SW 1271 (cell line): Measurements from ENCODE around the gene THEMIS.

ENCODE experiments used
- DNase-seq, 2 experiments: peaks; one replicate each; lab custom pipeline; 2025; lab: John Stamatoyannopoulos, UW

THEMIS gene

DNA sequence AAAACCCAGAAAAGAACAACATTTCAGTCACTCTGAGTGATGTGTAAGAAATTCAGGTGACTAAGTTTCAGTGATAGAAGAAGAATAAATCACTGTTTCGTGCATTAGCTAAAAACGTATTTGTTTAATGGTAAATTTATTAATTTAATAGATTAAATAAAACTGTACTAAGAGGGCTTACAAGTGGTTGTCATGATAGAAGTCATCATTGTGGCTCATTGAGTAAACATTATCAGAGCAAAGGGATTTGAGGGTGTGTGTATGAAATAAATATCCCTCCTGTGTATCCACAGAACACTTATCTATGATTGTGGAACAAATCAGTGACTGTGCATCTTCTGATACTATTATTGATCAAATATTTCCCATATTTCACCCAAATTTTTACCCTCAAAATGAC, 40.1 kb downstream of the THEMIS start:
- DNase-seq, result no peak

DNA sequence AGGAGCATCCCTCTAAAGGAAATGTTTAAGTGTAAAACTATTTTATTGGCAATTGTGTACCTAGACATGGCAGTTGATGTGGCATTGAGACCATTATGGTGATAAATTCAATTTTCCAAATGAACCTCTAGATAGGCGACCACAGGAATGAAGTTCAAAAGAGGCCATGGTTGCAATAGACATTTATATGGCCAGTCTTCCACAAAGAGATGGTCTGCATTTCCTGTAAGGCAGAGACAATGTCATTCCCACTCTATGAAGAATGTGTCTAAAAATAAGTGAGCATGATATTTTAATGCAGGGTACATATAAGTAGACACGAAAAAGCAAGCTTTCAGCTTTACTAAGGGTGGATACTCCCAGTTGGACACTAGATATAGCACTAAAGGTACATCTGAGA, 40.9 kb downstream of the THEMIS start:
- no peak for DNase-seq

DNA sequence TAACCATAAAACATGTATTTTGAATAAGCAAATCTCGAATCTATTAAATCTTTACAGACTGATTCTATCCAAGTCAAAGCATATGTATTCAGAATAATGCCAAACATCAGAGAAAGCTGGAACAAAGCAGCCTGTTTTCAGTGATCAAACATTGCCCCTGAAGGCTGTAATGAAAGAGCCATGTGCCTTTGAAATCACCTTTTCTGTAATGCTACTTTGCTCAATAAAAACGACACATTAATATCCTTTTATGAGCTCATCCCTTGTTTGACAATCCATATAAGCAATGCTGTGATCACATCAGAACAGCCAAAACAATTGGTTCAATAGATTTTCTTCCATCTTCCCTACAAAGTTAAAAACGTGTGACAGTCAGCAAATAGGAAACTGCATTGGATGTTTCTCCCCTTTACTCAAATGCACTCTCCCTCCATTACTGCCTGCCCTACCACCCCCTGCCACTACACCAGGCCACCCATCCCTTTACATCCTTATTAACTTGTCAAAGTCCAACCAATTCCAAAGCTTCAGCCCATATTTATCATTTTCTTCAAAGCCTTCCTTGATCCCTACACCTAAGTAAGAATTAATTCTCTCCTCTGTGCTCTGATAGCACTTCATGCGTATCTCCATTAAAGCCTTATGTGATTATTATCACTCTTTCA, 42.0 kb downstream of the THEMIS start:
- no peak for DNase-seq

DNA sequence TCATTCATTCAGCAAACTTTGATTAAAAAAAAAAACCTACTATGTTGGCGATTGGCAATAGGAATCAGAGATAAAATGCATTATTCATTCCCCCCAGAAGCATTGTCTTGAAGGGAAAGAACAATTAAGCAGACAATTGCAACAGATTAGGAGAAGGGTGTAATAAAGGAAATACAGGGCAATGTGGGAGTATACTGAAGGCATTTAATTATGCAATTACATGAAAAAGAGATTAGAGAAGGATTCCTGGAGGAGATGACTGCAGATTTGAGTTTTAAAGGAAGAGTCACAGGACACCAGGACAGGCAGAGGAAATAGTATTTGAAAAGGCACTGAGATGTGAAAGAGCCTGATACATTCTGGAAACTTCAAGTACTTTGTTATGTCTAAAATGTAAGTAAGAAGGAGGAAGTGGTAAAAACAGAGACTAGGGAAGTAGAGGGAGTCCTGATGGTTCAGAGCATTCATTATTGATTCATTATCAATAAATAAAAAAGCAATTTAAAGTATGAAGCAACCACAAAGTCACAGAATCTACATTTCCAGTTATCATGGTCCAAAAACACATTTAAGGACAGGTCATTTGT, 43.7 kb downstream of the THEMIS start:
- DNase-seq, result no peak

DNA sequence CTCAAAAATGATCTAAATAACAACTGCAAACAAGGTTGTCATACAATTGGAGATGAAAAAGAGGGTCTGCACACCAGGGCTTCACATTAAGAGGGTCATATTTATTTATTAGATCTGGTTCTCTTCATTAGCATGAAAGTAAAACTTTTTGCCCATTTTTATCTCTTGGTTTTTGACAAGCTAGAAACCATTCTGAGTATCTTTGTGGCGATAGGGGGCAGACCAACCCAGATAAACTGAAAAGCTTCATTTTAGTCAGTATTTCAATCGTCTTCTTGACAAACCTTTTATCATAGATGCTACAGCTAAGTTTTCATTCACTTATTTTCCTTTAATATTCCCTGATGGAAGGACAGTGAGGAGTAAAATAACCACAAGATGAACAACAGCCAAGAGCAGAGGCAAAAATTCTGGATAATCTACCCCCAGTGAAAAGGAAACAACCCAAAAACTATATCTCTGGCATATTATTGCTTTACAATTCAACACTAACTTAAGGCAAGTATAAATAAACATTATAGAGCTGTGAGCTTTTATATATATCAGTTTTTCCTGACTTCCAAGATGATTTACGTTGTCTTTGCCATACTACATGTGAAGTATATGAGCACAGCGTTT, 45.2 kb downstream of the THEMIS start:
- peak in 1 of 2 experiments; percentile 27 for DNase-seq

DNA sequence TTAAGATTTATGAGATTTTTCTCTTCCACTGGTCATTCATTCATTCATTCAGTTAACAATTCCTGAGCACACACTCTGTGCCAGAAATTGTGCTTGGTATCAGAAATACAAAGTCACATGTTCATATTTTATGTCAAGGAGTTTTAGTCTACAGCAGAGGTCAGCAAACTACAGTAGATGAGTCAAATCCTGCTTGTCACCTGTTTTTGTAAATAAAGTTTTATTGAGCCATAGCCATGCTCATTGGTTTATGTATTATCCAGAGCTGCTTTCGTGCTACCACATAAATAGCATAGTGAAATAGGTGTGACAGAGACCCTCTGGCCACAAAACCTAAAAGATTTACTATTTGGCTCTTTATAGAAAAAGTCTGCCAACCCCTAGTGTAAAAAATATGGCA, 46.8 kb downstream of the THEMIS start:
- DNase-seq, result no peak

DNA sequence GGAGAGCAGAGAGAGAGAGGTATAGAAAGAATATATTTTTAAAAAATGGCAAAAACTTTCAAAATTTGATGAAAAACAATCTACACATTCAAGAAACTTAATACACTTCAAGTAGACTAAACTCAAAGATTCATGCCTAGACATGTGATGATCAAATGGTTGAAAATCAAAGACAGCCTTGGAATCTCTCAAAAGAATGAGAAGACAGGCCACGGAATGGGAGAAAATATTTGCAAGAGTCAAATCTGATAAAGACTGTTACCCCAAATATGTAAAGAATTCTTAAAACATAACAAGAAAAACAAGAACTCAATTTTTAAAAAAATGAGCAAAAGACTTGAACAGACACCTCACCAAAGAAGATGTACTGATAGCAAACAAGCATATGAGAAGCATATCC, 49.7 kb downstream of the THEMIS start:
- DNase-seq, result no peak

DNA sequence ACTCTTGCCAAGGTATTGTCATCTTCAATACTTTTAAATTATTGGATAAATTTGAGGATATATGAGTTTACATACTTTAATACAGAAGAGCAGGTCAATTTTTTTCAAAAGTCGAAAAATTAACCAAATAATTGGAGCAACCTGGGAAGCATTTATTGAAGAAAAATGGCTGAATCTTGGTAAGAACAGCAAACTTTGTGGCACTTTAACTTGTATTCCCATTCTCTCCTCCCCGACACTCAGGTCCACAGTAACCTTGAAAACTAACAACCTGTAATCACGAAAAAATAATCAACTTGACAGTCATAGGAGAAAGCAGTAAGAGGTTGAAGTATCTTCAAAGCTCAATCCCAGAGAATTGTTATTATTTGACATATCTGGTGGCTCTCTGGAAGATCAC, 55.6 kb downstream of the THEMIS start:
- DNase-seq, result no peak

DNA sequence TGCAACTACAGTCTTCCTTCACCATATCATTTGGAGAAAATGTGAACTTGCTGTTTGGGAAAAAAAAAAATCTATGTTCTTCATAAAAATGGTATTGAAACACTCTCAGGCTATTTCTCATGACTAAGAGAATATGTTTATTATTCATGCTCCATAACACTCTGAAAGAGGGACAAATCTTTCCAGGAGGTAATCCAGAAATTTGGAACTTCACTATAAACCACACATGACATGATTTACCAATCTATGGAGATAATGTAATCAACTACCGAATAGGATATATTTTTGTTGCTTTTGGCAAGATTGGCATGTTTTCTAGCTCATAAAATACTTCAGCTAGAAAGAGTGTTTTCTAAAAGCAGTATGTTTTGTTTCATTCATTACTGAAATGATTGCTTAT, 56.3 kb downstream of the THEMIS start:
- DNase-seq, result no peak

DNA sequence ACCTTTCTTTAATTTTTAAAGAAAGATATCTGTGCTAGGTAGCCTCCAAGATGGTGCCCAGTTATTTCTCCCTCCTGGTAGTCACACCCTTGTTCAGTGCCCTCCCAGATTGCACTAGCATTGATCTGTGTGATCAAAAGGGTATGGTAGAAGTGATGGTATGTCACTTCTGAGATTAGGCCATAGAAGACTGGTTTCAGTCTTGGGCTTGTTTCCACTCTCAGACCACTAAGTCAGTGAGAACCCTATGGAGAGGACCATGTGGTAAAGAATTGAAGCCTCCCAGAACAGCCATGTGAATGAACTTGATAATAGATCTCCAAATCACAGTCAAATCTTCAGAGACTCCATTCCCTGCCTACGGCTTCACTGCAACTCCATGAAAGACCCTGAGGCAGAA, 57.3 kb downstream of the THEMIS start:
- no peak for DNase-seq

DNA sequence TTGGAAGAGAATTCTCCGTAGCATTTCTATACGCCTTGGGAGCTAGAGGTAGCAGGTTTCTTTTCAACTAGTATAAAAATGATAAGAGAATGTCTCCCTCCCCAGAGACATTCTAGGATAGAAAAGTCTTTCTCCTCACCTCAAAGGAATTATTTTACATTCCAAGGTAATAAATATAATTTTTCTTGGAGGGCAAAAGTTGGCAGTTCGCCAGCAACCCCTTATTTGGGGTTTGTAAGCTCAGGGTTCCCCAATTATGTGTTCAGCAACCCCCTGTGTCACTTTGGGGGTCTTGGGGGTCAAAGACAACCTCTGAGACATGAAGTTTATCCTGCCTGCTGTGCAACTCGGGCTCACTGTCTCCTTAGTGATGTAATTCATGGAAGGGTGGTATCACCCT, 58.3 kb downstream of the THEMIS start:
- no peak for DNase-seq

DNA sequence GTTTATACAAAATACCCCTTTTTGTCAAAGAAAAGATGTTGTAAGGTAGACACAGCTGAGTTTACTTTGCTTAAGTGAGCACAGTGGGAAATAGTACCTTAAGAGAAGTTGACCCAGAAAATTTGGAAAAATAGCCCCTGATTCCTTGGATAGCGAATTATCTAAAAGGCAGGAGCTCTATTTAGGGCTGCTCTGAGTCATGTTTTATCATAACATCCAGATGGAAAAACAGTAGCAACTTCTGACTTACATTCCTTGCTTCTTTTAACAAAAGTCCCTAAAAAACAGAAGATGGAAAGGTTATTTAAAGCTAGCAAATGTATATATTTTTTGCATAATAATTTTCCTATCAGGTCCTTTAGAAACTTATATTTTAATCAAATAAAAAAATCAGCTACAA, 59.0 kb downstream of the THEMIS start:
- no peak for DNase-seq

DNA sequence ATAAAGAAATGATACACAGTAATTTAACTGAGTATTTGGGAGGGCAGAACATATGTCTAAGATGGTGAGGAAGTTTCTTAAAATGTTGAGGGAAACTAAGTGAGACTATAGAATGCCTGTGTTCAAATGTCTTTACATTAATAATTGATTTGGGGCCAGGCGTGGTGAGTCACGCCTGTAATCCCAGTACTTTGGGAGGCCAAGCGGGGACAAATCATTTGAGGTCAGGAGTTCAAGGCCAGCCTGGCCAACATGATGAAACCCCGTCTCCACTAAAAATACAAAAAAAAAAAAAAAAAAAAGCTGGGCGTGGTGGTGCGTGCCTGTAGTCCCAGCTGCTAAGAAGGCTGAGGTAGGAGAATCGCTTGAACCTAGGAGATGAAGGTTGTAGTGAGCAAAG, 66.7 kb downstream of the THEMIS start:
- DNase-seq, result no peak

DNA sequence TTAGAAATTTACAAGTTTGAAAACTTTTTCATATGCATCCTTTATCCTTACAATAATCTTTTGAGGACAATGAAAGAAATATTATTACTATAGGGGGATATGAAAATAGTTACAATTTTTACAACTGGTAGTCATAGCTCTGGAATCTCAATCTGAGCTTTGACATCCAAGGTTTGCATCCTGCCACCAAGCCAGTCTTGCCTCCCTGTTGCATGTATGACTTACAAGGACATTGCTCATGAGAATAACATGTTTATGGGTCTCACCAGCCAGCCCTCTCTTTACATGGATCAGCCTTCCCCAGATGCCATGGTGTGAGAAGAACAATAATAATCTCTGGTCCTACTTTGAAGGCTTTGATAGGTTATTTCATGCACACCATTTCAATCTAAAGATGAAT, 67.5 kb downstream of the THEMIS start:
- no peak for DNase-seq

DNA sequence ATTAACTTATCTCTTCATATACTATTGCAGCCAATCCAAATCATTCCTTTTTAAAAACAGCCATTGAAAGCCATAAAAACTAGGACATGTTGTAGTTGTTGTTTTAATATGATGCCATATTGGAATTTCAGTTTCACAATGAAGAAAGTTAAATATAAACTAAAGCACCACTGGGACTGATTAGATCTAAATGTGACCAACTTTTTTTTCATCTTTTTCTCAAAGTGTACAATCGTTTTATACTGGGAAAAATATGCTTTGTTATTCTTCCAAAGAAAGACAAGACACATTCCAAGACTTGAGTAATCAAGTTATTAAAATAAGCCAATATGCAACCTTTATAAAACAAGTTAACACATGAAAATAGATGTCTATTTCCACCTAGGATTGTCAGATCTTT, 68.5 kb downstream of the THEMIS start:
- DNase-seq, result no peak

DNA sequence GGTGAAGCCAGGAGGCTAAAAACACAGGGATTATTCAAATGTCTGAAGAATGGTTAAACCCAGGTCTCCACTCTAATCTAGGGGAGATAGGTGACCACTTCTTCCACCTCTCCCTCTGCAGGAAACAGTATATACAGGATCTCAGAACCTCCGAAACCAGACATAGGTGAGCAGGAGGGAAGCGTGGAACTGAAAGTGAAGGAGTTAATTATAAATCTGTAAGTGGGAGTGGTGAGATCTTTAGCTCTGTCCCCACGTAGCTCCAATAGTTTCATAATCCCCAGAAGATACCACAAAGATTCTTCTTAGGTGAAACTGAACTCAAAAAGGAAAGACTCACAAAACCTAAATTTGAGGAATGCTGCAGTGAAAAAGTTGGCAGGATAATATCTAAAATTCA, 76.8 kb downstream of the THEMIS start:
- DNase-seq, result no peak

DNA sequence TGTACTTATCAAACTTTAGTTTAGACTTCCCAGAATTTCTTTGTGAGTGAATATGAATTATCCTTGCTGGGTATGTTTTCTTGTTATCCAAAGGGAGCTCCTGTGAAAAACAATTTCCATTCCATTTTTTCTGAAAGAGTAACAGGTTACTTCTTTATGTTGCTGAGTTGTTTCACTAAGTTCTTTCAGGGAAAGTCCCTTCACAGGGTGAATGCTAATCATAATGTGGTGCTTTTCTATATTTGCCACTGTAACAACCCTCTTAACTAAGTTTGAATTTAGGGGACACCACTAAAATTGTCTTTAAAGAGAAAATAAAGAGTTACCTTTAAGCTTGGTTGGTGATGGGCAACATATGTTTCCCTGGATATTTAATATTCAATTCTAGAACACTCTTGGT, 79.4 kb downstream of the THEMIS start:
- DNase-seq, result no peak

DNA sequence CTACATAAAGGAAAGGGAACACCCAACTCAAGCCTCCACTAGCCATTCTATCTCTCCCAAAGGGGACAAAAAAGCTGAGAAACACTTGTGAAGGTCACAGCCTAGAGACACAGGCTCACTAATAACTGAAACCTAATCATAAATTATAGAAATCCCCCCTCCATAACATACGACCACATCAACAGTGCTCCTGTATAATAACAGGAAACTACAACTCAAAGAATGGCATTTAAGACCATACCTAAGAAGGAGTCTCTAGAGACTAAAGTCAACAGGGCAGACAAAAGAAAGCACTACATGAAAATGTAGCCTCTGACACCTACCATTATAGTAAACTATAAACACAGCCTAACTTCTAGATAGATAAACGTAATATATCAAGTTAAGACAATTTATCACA, 82.7 kb downstream of the THEMIS start:
- DNase-seq, result no peak

DNA sequence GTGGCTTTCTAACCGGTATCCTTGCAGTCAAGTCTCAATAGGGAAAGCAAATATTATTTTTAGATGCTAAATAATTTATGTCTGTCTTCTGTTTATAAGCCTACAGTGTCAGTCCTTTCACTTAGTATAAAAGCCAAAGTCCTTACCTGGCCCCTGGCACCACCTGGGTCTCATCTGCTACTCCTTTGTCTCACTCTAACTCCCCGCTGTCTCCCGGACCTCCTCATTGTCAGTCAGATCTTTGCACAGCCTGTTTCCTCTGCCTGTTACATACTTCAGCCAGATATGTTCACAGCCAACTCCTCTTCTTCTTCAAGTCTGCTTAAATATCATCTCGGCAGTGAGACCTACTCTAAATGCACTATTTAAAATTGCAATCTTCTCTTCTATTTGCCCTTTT, 84.2 kb downstream of the THEMIS start:
- no peak for DNase-seq

DNA sequence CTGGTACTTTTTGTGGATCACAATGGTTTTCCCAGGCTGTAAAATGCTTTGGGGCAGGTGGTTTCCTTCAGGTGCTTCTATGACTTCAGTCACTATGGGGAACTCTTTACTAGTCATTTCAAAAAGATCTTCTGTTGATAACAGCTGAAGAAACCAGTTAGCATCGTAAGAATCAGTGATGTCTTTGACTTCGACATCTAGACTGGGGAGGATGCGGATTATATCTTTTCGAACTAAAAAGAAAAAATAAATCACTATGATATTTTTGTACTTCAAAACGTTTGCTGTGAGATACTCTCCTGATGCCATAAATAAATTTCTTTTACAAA, 87.2 kb downstream of the THEMIS start:
- DNase-seq, result no peak

DNA sequence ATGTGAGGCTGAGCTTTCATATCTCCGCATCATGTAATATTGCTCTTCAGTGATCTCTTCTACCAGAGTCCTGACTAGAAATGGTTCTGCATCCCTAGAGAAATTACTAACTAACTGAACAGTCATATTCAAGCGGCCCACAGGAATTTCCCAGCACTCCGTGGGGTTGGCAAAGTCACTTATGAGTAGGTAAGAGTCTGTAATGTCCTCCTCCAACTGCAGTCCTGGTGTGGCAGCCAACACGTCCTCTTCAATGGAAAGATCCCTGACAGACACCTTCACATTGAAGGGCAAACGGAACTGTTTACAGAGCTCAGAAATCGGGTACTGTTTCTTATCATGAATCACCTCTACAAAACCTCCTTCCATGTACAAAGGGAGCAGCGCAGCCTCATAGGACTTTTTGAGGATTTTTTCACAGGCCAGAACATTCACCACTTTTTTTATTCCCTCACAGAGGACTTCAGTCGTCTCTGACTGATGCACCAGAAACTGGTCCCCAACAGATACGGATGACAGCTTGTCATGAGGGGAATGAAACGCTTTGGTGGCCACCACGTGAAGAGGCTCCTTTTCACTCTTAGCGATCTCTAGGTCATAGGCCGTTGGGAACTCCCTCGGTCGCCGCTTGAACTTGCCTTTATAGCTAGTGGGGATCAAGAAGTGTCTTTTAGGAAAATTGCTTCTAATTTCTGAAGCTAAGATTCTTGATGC, 87.7 kb downstream of the THEMIS start:
- DNase-seq, result no peak

DNA sequence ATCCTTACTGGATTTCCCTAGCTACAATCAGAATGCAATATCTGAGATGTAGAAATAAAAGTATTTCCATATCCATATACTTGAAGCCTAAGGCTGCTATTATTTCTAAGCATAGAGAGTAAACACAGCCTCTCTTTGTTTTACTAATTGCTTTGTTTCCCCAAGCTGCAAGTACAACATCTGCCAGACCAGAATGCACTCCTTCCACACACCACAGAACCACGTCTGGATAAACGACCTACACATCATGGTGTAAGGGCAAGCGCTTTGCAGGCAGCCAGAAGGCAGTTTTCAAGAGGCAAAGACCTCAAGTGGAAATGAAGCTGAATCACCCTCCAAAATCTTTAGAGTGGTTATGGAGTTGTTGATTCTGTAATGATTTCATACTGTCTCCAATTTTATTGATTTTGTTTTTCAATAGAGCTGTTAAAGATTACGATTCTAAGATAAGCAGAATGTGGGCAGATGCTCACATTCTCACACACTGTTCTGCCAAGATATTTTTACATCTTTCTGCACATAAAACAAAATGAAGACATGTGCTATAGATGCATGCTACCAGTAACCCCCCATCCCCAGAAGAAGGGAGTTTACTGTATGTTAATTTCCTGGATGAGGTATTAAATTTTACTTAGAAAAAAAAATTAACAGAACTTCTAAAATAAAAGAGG, 88.8 kb downstream of the THEMIS start:
- no peak for DNase-seq
